ENCODE results near the gene SHISA6. TPM values are rescaled to one million over a fixed set of nuclear protein-coding genes. Genes with fewer than 3 reads are reported as not detected.

The SHISA6 gene
- total RNA-seq, 1 experiment from 2014 or later, result not detected

DNA sequence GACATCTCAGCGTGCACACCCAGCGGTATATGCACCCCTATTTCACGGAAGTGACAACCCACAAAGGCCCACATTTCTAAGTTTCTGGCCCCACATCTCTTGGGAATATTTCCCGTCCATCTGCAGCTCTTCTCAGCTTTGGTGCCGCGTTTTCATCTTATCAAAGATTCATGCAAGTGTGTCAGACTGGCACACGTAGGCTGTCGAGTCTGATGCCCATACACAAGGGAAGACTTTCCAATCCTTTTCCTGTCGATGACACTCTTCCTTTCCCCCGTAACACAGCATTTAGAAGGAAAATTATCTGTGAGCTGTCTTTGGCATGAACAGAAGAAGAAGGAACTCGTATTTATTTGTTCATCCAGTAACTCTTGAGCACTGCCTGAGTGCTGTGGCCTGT, 83.0 kb downstream of the SHISA6 start:
- CTCF ChIA-PET, result no interaction called here
- DNase-seq (ENCODE audit: low read depth, low spot score), result no peak
- H3K9me3 ChIP-seq (ENCODE audit: control insufficient read depth, insufficient read depth, low read depth, low read length), result no peaks in the 10 kb centered on the region
- BruUV-seq (replicated peaks), result no TSS peak
- intact Hi-C loops (cut with micrococcal nuclease; ENCODE audit: unreplicated experiment), result no loop called here
- ATAC-seq, result no peak
- POLR2A ChIA-PET, result interaction anchor here (0.6 kb wide), 1 partner anchor 218 kb away, joined by 5 read pairs; no protein-coding TSS in a partner anchor
- no peaks in the 10 kb centered on the region for H3K36me3 ChIP-seq (ENCODE audit: control insufficient read depth, insufficient read depth, low read length)
- H3K4me3 ChIP-seq (ENCODE audit: low read depth in 2 of 2, low read length in 2 of 2), result no peak overlapping the region
- in situ Hi-C loops (cut with HindIII; ENCODE audit: low pct_unique_long_range_greater_than_20kb, low sequenced_read_pairs), result no loop called here
- no peak overlapping the region for H3K27ac ChIP-seq (ENCODE audit: low read length)
- TF ChIP-seq CTCF (IDR thresholded peaks at IDR 0.05) (no peak), POLR2AphosphoS5 (IDR thresholded peaks at IDR 0.05; ENCODE audit: low read depth, low read length) (no peak), SIN3A (IDR thresholded peaks at IDR 0.05; ENCODE audit: borderline replicate concordance, insufficient read depth, low read depth, low read length) (no peak), TCF7L2 (IDR thresholded peaks at IDR 0.05; ENCODE audit: low read depth, low read length) (no peak)
- TF ChIP-seq, protein P1, sequence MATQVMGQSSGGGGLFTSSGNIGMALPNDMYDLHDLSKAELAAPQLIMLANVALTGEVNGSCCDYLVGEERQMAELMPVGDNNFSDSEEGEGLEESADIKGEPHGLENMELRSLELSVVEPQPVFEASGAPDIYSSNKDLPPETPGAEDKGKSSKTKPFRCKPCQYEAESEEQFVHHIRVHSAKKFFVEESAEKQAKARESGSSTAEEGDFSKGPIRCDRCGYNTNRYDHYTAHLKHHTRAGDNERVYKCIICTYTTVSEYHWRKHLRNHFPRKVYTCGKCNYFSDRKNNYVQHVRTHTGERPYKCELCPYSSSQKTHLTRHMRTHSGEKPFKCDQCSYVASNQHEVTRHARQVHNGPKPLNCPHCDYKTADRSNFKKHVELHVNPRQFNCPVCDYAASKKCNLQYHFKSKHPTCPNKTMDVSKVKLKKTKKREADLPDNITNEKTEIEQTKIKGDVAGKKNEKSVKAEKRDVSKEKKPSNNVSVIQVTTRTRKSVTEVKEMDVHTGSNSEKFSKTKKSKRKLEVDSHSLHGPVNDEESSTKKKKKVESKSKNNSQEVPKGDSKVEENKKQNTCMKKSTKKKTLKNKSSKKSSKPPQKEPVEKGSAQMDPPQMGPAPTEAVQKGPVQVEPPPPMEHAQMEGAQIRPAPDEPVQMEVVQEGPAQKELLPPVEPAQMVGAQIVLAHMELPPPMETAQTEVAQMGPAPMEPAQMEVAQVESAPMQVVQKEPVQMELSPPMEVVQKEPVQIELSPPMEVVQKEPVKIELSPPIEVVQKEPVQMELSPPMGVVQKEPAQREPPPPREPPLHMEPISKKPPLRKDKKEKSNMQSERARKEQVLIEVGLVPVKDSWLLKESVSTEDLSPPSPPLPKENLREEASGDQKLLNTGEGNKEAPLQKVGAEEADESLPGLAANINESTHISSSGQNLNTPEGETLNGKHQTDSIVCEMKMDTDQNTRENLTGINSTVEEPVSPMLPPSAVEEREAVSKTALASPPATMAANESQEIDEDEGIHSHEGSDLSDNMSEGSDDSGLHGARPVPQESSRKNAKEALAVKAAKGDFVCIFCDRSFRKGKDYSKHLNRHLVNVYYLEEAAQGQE (IDR thresholded peaks at IDR 0.05; ENCODE audit: insufficient read depth in 1 of 2, low read depth in 2 of 2, low read length in 1 of 2), result no peak
- H3K27me3 ChIP-seq (ENCODE audit: control insufficient read depth, insufficient read depth, low read length), result no peaks in the 10 kb centered on the region
- H3K4me1 ChIP-seq (ENCODE audit: control insufficient read depth, insufficient read depth, low read length), result no peaks in the 10 kb centered on the region

DNA sequence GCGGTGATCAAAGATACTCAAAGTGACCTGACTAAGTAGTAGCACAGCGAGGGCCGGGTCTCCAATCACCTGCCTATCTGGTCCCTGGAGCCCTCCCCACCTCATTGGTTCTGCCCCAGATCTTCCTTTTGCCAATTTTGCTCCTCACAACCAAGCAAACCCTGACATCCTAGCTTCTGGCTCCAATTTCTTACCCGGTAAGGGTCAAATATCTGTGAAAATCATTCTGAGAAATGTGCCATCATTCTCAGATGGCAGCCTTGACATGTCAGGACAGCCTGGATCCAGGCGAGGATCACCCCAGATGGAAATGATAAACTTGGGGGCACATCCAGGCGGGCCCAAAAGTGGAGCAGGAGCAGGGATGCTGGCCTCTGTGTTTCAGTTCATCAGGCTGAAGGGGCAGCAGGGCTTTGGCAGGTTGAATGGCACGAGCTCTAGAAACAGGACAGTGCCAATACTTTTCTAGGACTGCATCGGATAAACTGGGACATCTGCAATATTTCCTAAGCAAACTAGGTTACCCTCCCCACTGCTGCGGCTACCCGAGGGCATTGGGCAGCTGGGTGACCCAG, 83.9 kb downstream of the SHISA6 start:
- ChIA-PET POLR2A (interaction anchor here (0.6 kb wide), 1 partner anchor 14 kb away, joined by 9 read pairs; no protein-coding TSS in a partner anchor), CTCF (no interaction called here)
- DNase-seq (ENCODE audit: low read depth, low spot score) (no peak), ATAC-seq (no peak)
- Histone ChIP-seq H3K9me3 (ENCODE audit: control insufficient read depth, insufficient read depth, low read depth, low read length) (no peaks in the 10 kb centered on the region), H3K4me1 (ENCODE audit: control insufficient read depth, insufficient read depth, low read length) (no peaks in the 10 kb centered on the region), H3K4me3 (ENCODE audit: low read depth in 2 of 2, low read length in 2 of 2) (no peak overlapping the region), H3K27me3 (ENCODE audit: control insufficient read depth, insufficient read depth, low read length) (no peaks in the 10 kb centered on the region), H3K36me3 (ENCODE audit: control insufficient read depth, insufficient read depth, low read length) (no peaks in the 10 kb centered on the region), H3K27ac (ENCODE audit: low read length) (no peak overlapping the region)
- intact Hi-C loops (cut with micrococcal nuclease; ENCODE audit: unreplicated experiment) (no loop called here), in situ Hi-C loops (cut with HindIII; ENCODE audit: low pct_unique_long_range_greater_than_20kb, low sequenced_read_pairs) (no loop called here)
- TF ChIP-seq TCF7L2 (IDR thresholded peaks at IDR 0.05; ENCODE audit: low read depth, low read length) (no peak), CTCF (IDR thresholded peaks at IDR 0.05) (no peak), SIN3A (IDR thresholded peaks at IDR 0.05; ENCODE audit: borderline replicate concordance, insufficient read depth, low read depth, low read length) (no peak), POLR2AphosphoS5 (IDR thresholded peaks at IDR 0.05; ENCODE audit: low read depth, low read length) (no peak)
- TF ChIP-seq, protein P1 (IDR thresholded peaks at IDR 0.05; ENCODE audit: insufficient read depth in 1 of 2, low read depth in 2 of 2, low read length in 1 of 2), result no peak
- BruUV-seq (replicated peaks), result no TSS peak

All from Panc1 (cell line).